HepG2 (cell line): ENCODE results near the gene WNK4. TPM values are rescaled to one million over a fixed set of nuclear protein-coding genes. Genes with fewer than 3 reads are reported as not detected.

Source experiments
- ATAC-seq: fragments of 200-7000 bp; cut with Tn5 transposase; 3 replicates; pipeline ENCODE4 v1.9.1; 2020; ENCODE audit warnings: mild to moderate bottlenecking, moderate library complexity
- BruUV-seq: library from RNA; stranded (reverse); fragments of 400-500 nt; replicated peaks from 2 replicates; lab custom pipeline; 2021; lab: Mats Ljungman, UMichigan
- CTCF ChIA-PET: fragments of 300-600 bp; formaldehyde crosslinking; extraction: SDS; loops from one replicate; lab custom pipeline; 2021; ENCODE audit warnings: low total read pairs, inconsistent platforms, low intra/inter-chr PET ratio; lab: Yijun Ruan, JAX
- POLR2A ChIA-PET: fragments of 350-600 bp; sonication (Branson Sonifier 250); formaldehyde crosslinking; loops from one replicate; lab custom pipeline; 2020; ENCODE audit warnings: antibody characterized with exemption, inconsistent platforms; lab: Yijun Ruan, JAX
- DNase-seq: peaks from one replicate; pipeline ENCODE4 v3.0.0-alpha.2; 2015; ENCODE audit warnings: low spot score
- FAIRE-seq: peaks from 3 replicates; lab custom pipeline; 2011; peaks lifted over from hg19 to GRCh38; lab: Jason Lieb, UNC
- H2AFZ ChIP-seq: one replicate; pipeline ENCODE4 v1.6.1; 2011; ENCODE audit warnings: low read length, inconsistent platforms
- H3K27ac ChIP-seq: fragments of 300-600 bp; 3 replicates; pipeline ENCODE4 v1.8.0; 2011; ENCODE audit warnings: mixed run types, mild to moderate bottlenecking, mixed read lengths, low read length, inconsistent platforms; ENCODE audit not compliant: insufficient read depth; ENCODE audit errors: extremely low read length
- H3K27me3 ChIP-seq, 2 experiments: fragments of 200-600 bp in 1 of 2; 2 replicates in 1 of 2; 3 replicates in 1 of 2; pipeline versions ENCODE4 v1.6.0 to v1.8.0; 2011; ENCODE audit warnings: low read length in 2 of 2, mild to moderate bottlenecking in 2 of 2, moderate library complexity in 2 of 2, inconsistent platforms in 1 of 2; ENCODE audit not compliant: insufficient read depth in 2 of 2, control insufficient read depth in 1 of 2
- H3K36me3 ChIP-seq, 2 experiments: fragments of 200-600 bp in 1 of 2; replicated peaks in 1 of 2; 2 replicates in 1 of 2; 3 replicates in 1 of 2; pipeline versions ENCODE4 v1.5.1 to v1.8.0; 2011; ENCODE audit warnings: low read length in 2 of 2, inconsistent platforms in 1 of 2; ENCODE audit not compliant: insufficient read depth in 2 of 2, control insufficient read depth in 1 of 2
- H3K4me1 ChIP-seq: 2 replicates; pipeline ENCODE4 v1.5.1; 2012; ENCODE audit warnings: low read length, inconsistent platforms; ENCODE audit not compliant: insufficient read depth
- H3K4me2 ChIP-seq: 2 replicates; pipeline ENCODE4 v1.6.0; 2011; ENCODE audit warnings: low read depth, low read length, inconsistent platforms
- H3K4me3 ChIP-seq, 3 experiments: fragments of 200-600 bp in 1 of 3; sonication (generic), shearing (Covaris generic) in 1 of 3; replicated peaks in 1 of 3; 2 replicates each; pipeline ENCODE4 v1.5.1; 2011 to 2016; ENCODE audit warnings: low read length in 3 of 3, inconsistent platforms in 2 of 3, low read depth in 2 of 3, mild to moderate bottlenecking in 2 of 3, control low read depth in 1 of 3, mixed read lengths in 1 of 3; ENCODE audit not compliant: insufficient read depth in 1 of 3
- H3K79me2 ChIP-seq: one replicate; pipeline ENCODE4 v1.6.1; 2011; ENCODE audit warnings: low read length, inconsistent platforms; ENCODE audit not compliant: insufficient read depth
- H3K9ac ChIP-seq: 2 replicates; pipeline ENCODE4 v1.6.0; 2011; ENCODE audit warnings: mild to moderate bottlenecking, low read depth, low read length, inconsistent platforms; ENCODE audit not compliant: insufficient read depth
- H3K9me3 ChIP-seq: 2 replicates; pipeline ENCODE4 v1.5.1; 2012; ENCODE audit warnings: mild to moderate bottlenecking, low read length
- H4K20me1 ChIP-seq: 2 replicates; pipeline ENCODE4 v1.6.0; 2011; ENCODE audit warnings: inconsistent platforms, mild to moderate bottlenecking, low read length, moderate library complexity; ENCODE audit not compliant: insufficient read depth
- AGO2 ChIP-seq: fragments of 200-400 bp; formaldehyde crosslinking; optimal IDR thresholded peaks from 2 replicates; pipeline ENCODE3; 2017; ENCODE audit warnings: mild to moderate bottlenecking, low read depth, low read length, moderate library complexity
- KDM5B ChIP-seq: sonication (generic); formaldehyde crosslinking; IDR thresholded peaks from 2 replicates; pipeline ENCODE4 v1.4.0; 2020; ENCODE audit warnings: missing genetic modification reagents, mild to moderate bottlenecking, borderline replicate concordance
- MED1 ChIP-seq: sonication (generic); formaldehyde crosslinking; IDR thresholded peaks from 2 replicates; pipeline ENCODE4 v1.4.0; 2020; ENCODE audit warnings: missing genetic modification reagents
- POLR2A ChIP-seq, 2 experiments: IDR thresholded peaks; 2 replicates each; pipeline ENCODE4 v1.6.1; 2011; ENCODE audit warnings: low read depth in 2 of 2, low read length in 2 of 2, mild to moderate bottlenecking in 1 of 2, moderate library complexity in 1 of 2; ENCODE audit not compliant: insufficient read depth in 1 of 2
- TFE3 ChIP-seq: IDR thresholded peaks from 2 replicates; pipeline ENCODE4 v1.6.1; 2016
- ZFP91 ChIP-seq: sonication (generic); formaldehyde crosslinking; IDR thresholded peaks from 2 replicates; pipeline ENCODE4 v1.9.0; 2022; ENCODE audit warnings: missing genetic modification reagents, mild to moderate bottlenecking, borderline replicate concordance
- WGBS: methylation state at CpG from one replicate; pipeline ENCODE4 v1.1.6; 2017; ENCODE audit warnings: low lambda C conversion rate; 5-methylcytosine and 5-hydroxymethylcytosine counted together
- in situ Hi-C: cut with HindIII; loops from 2 replicates; pipeline ENCODE4 v1.10.0; 2017; ENCODE audit warnings: low pct_unique_long_range_greater_than_20kb; ENCODE audit not compliant: extremely low pct_ligation_motif_present
- intact Hi-C: fragments of 100-400 bp; cut with micrococcal nuclease; formaldehyde crosslinking; loops from one replicate; pipeline ENCODE4 v1.10.0; 2022; ENCODE audit not compliant: unreplicated experiment
- polyA plus RNA-seq, 8 experiments: library from polyadenylated mRNA; depleted of rRNA in 3 of 8; stranded (reverse) in 7 of 8; unstranded in 1 of 8; fragments of >200 nt; fragmentation: Illumina TruSeq in 4 of 8; extraction: Trizol in 4 of 8; gene quantifications; 2 replicates each; pipeline versions ENCODE4 v1.2.1 to v1.2.3, GENCODE V29; 2011 to 2016; ENCODE audit warnings: low read depth in 4 of 8, missing spikeins in 1 of 8, mixed read lengths in 1 of 8; ENCODE audit not compliant: insufficient read depth in 1 of 8
- total RNA-seq, 5 experiments: library from RNA; depleted of rRNA; stranded (reverse); fragments of >200 nt; fragmentation: Illumina TruSeq; extraction: Trizol; gene quantifications; 2 replicates each; pipeline ENCODE4 v1.2.3, GENCODE V29; 2016; ENCODE audit warnings: low read depth in 1 of 5

WNK4 gene
- total and polyA plus RNA-seq, 2 of the 13 experiments (the other 11 are each of a cell fraction or from before 2014, with no cell fraction given): 2.7 to 13.7 TPM

- TF ChIP-seq ZFP91 (CRISPR knock-in tag): 0 out of 2 replicates have a peak, but pooled peaks have one; percentile 33
- TF ChIP-seq KDM5B (CRISPR knock-in tag): 0 out of 2 replicates have a peak, but pooled peaks have one; percentile 33
- no peak for TF ChIP-seq MED1
- TF ChIP-seq, all 625 proteins: peak for 11
Observed at GRCh38 chr17:42784811-42785592, 4.6 kb downstream of the WNK4 start (continued).

GRCh38 chr17:42787266-42787665, 6.9 kb downstream of the WNK4 start:
- peak; percentile 72 for TF ChIP-seq AGO2
- no peak for TF ChIP-seq TFE3 (CRISPR knock-in tag)
- peak in 1 of 2 experiments; percentile 37; a peak in 1 of 4 replicates for TF ChIP-seq POLR2A (IDR thresholded peaks at IDR 0.05; ENCODE audit: insufficient read depth in 1 of 2, low read depth in 2 of 2, low read length in 2 of 2)
- Histone ChIP-seq H3K9me3 (no peaks in the 10 kb centered on the region), H3K4me1 (peaks cover 41% of the 10 kb centered on the region), H4K20me1 (peaks cover 4% of the 10 kb centered on the region; the same call in 1 of the 2 replicates), H3K9ac (no peak overlapping the region), H3K4me3 (no peak overlapping the region), H3K79me2 (peaks cover 11% of the 10 kb centered on the region), H3K36me3 (peaks cover 19 to 32% of the 10 kb centered on the region in 2 experiments; a peak in 4 of 5 replicates), H3K27ac (no peak overlapping the region), H3K27me3 (no peaks in the 10 kb centered on the region), H2AFZ (no peak overlapping the region), H3K4me2 (no peak overlapping the region)
- in situ Hi-C loops: no loop called here
- intact Hi-C loops: no loop called here
- BruUV-seq: no TSS peak
- FAIRE-seq (no peak), DNase-seq (no peak), ATAC-seq (no peak)
- POLR2A ChIA-PET: interaction anchor here (0.7 to 12.5 kb wide), 3 partner anchors 8 to 43 kb away, joined by 3 to 278 read pairs (median 18); partner anchors contain the start of genes CNTD1, COA3 and WNK4
- CTCF ChIA-PET: no interaction called here
- 96% methylated on average over 11 of the region's 11 CpGs for WGBS
